Transverse colon (tissue), 4 donors: ENCODE results near the gene PSME1. TPM values are rescaled to one million over a fixed set of nuclear protein-coding genes. Genes with fewer than 3 reads are reported as not detected.

Source experiments
- DNase-seq: peaks from one replicate; pipeline ENCODE4 v3.0.0-alpha.2; 2019
- H3K27ac ChIP-seq, 4 donors: fragments of 200-600 bp; sonication (generic); 2 replicates each; pipeline ENCODE4 v1.5.1; 2016 to 2018; ENCODE audit warnings: inconsistent platforms in 4 of 4
- H3K27me3 ChIP-seq: fragments of 200-600 bp; sonication (generic); 2 replicates; pipeline ENCODE4 v1.5.1; 2017; ENCODE audit warnings: inconsistent platforms
- H3K36me3 ChIP-seq, 4 donors: fragments of 200-600 bp; sonication (generic); 2 replicates each; pipeline ENCODE4 v1.5.1; 2017 to 2019; ENCODE audit warnings: inconsistent platforms in 4 of 4
- H3K4me1 ChIP-seq, 4 donors: fragments of 200-600 bp; sonication (generic); 2 replicates each; pipeline ENCODE4 v1.5.1; 2017 to 2020; ENCODE audit warnings: inconsistent platforms in 4 of 4
- H3K4me3 ChIP-seq, 4 donors: fragments of 200-600 bp; sonication (generic); 1 replicate in 1 of 4; 2 replicates in 3 of 4; pipeline versions ENCODE4 v1.5.1 to v1.6.1; 2017 to 2019; ENCODE audit warnings: inconsistent platforms in 4 of 4
- H3K9me3 ChIP-seq, 2 donors: fragments of 200-600 bp; sonication (generic); 2 replicates each; pipeline ENCODE4 v1.5.1; 2017 to 2019; ENCODE audit warnings: inconsistent platforms in 2 of 2
- EP300 ChIP-seq: sonication (generic); formaldehyde crosslinking; IDR thresholded peaks from one replicate; pipeline ENCODE4 v1.6.1; 2017; ENCODE audit warnings: antibody characterized with exemption, low read depth
- POLR2A ChIP-seq: fragments of 450-650 bp; IDR thresholded peaks from one replicate; pipeline ENCODE4 v1.6.1; 2016; ENCODE audit warnings: antibody characterized with exemption, mild to moderate bottlenecking, moderate library complexity
- POLR2AphosphoS5 ChIP-seq, 3 donors: sonication (generic); formaldehyde crosslinking; IDR thresholded peaks; one replicate each; pipeline ENCODE4 v1.6.1; 2016; ENCODE audit warnings: antibody characterized with exemption in 3 of 3
- WGBS, 2 donors: methylation state at CpG; one replicate each; pipeline ENCODE4 v1.1.5; 2018; ENCODE audit warnings: low coverage in 1 of 2; 5-methylcytosine and 5-hydroxymethylcytosine counted together
- in situ Hi-C, 4 donors: fragments of 200-750 bp; cut with MboI; loops; one replicate each; pipeline versions ENCODE4 v1.15.0 to v1.15.1; 2017; ENCODE audit warnings: low sequenced_read_pairs in 3 of 4, low pct_ligation_motif_present in 1 of 4, low pct_unique_long_range_greater_than_20kb in 1 of 4
- intact Hi-C: fragments of 100-400 bp; cut with DNase I; formaldehyde crosslinking; loops from one replicate; pipeline ENCODE4 v1.15.1; 2023; ENCODE audit warnings: low total_unique reads
- total RNA-seq, 4 donors: library from RNA; depleted of rRNA; stranded (reverse); fragments of >200 nt; gene quantifications; one replicate each; pipeline ENCODE4 v1.1.0, GENCODE V29; 2016
- TF ChIP-seq, protein P1 (sequence below), 5 experiments: fragments of 200-600 bp in 3 of 5; fragments of 450-650 bp in 2 of 5; sonication (generic) in 3 of 5; IDR thresholded peaks; 1 replicate in 2 of 5; 2 replicates in 3 of 5; pipeline ENCODE4 v1.5.1; 2016 to 2017; ENCODE audit warnings: antibody characterized with exemption in 5 of 5, inconsistent platforms in 3 of 5, mild to moderate bottlenecking in 2 of 5, moderate library complexity in 1 of 5

PSME1 gene
- total RNA-seq, 4 donors from 2014 or later = 38.8 to 198 (median 132) TPM

DNA sequence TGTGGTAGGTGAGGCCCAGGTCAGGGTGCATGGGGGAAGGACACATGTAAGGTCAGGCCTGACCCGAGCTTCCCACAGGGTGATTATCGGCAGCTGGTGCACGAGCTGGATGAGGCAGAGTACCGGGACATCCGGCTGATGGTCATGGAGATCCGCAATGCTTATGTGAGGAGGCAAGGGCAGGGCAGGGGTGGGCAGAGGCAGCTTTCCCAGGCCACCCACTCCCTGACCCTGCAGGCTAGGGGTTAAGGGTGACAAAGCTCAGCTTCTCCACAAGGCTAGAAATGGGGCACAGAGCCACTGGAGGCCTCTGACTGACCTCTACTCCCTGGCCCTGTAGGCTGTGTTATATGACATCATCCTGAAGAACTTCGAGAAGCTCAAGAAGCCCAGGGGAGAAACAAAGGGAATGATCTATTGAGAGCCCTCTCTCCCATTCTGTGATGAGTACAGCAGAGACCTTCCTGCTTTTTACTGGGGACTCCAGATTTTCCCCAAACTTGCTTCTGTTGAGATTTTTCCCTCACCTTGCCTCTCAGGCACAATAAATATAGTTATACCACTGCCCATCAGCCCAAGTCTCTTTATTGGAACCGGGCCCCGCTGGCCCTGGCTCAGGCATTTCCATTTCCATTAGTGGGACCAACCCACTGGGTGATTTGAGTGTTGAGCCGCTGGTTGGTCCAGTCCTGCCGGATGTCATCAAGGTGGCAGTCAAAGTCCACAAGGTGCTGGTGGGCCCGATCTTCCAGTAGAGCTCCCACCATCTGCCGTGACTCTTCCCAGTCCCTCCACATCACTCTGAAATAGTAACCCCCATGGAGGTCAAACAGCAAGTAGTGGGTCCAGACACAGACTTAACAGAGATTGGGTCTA lies 2.6 kb downstream of the PSME1 start:
- H3K27ac ChIP-seq = no peak overlapping the region
- H3K4me1 ChIP-seq = peaks cover 24 to 62% (median 40%) of the 10 kb centered on the region in 4 donors
- TF ChIP-seq POLR2A = no peak
- no peak for TF ChIP-seq EP300
- TF ChIP-seq POLR2AphosphoS5 (IDR thresholded peaks at IDR 0.05) = no peak
- TF ChIP-seq, protein P1, sequence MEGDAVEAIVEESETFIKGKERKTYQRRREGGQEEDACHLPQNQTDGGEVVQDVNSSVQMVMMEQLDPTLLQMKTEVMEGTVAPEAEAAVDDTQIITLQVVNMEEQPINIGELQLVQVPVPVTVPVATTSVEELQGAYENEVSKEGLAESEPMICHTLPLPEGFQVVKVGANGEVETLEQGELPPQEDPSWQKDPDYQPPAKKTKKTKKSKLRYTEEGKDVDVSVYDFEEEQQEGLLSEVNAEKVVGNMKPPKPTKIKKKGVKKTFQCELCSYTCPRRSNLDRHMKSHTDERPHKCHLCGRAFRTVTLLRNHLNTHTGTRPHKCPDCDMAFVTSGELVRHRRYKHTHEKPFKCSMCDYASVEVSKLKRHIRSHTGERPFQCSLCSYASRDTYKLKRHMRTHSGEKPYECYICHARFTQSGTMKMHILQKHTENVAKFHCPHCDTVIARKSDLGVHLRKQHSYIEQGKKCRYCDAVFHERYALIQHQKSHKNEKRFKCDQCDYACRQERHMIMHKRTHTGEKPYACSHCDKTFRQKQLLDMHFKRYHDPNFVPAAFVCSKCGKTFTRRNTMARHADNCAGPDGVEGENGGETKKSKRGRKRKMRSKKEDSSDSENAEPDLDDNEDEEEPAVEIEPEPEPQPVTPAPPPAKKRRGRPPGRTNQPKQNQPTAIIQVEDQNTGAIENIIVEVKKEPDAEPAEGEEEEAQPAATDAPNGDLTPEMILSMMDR (IDR thresholded peaks at IDR 0.05) = no peak
- in situ Hi-C loops = no loop called here
- no peak for DNase-seq
- H3K36me3 ChIP-seq = peaks cover 0 to 19% (median 2%) of the 10 kb centered on the region in 4 donors
- 79 to 88% methylated on average over 3 to 13 of the region's 13 CpGs for WGBS, 2 donors
- no peak overlapping the region for H3K4me3 ChIP-seq
- H3K9me3 ChIP-seq = no peaks in the 10 kb centered on the region
- no peaks in the 10 kb centered on the region for H3K27me3 ChIP-seq
- intact Hi-C loops = loop anchor here (5.0 kb wide), 1 partner anchor 159 kb away; the partner anchor contains the start of genes DHRS1 and NOP9

DNA sequence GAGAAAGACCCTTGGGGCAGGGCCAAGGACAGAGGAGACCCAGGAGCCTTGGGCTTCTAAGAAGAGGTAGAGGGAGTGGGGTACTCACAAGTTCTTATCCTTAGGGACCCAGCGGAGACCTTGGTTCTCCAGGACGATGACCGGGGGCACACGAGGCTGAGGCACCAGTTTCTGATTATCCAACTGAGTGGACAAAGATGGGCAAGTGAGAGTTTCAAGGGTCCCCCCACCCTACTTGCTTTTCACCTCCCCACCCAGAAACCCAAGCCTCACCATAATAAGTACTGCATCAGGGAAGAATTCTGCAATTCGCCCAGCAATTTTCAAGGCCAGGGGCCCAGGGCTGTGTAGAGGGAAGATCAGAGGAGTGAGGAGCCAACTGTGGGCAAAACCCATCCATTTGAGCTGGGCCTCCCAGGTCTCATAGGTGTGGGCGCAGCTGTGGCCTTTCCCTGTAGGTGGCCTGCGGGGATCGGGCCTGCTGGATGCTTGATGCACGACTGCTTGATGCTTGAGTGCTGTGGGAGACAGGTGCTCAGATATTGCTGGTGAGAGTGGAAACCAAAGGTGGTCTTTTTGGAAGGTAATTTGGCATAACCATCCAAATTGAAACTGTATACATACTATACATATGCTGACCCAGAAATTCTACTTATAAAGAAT lies 3.4 kb downstream of the PSME1 start:
- H3K9me3 ChIP-seq = no peaks in the 10 kb centered on the region
- in situ Hi-C loops (no loop called here), intact Hi-C loops (loop anchor here (5.0 kb wide), 1 partner anchor 158 kb away; the partner anchor contains the start of genes DHRS1 and NOP9)
- WGBS, 2 donors = 33 to 71% methylated on average over 1 to 9 of the region's 9 CpGs
- H3K4me3 ChIP-seq = no peak overlapping the region
- no peak for DNase-seq
- peak overlapping the region; percentile 91 to 99 (median 95) for H3K27ac ChIP-seq
- TF ChIP-seq POLR2A = no peak
- no peak for TF ChIP-seq POLR2AphosphoS5 (IDR thresholded peaks at IDR 0.05)
- TF ChIP-seq, protein P1 (IDR thresholded peaks at IDR 0.05) = no peak
- no peak for TF ChIP-seq EP300
- H3K36me3 ChIP-seq = peaks cover 0 to 19% (median 2%) of the 10 kb centered on the region in 4 donors
- peaks cover 24 to 69% (median 42%) of the 10 kb centered on the region in 4 donors for H3K4me1 ChIP-seq
- H3K27me3 ChIP-seq = no peaks in the 10 kb centered on the region

DNA sequence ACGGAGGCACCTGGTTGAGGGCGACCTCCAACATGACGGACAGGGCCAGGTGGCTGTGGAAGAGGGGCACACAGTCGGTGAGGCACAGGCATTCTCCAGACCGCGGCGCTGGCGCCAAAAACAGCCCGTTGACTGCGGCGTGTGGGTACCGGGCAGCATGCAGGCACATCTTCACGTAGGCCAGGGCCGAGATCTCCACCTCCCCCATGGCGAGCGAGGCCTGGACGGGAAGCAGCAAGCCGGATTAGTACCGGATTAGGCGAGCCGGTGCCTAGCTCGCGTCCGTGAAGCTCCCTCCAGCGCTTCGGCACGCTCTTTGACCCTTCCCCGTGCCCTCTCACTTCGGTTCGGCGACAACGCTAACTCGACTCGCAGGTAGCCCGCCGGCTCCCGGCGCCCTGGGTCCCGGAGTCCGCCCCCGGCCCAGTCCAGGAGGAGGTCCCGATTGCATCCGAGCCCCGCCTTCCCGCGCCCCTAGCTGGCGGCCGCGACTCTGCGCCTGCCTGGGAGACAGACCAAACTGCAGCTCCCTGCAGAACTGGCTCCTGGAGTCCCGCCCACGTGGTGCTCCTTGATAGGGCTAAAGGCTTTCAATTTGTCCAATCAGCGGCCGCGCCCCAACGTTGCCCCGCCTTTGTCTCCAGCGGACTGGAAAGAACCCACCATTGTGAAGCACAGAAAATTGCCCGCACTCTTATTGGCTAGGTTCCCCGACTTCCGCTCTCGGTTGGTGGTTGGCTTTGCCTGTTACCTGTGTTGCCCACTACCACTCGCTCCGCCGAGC lies 5.3 kb downstream of the PSME1 start, which contains the start of gene EMC9:
TSS of gene EMC9 (minus strand) at position 495 of the 784 bp plus-strand sequence. CDS start at position 208, 287 bp downstream.
- TF ChIP-seq, protein P1 (IDR thresholded peaks at IDR 0.05) = peak; percentile 49 to 92 (median 69)
- TF ChIP-seq POLR2A = peak; percentile 89
- peak; percentile 88 to 92 (median 91) for TF ChIP-seq POLR2AphosphoS5 (IDR thresholded peaks at IDR 0.05)
- no peak for TF ChIP-seq EP300
- WGBS, 2 donors = 1% methylated on average over 58 of the region's 65 CpGs; no CpG with 5 or more reads in 1 of the 2 donors

More for the DNA sequence above, 5.3 kb downstream of the PSME1 start, which contains the start of gene EMC9:
- in situ Hi-C loops (no loop called here), intact Hi-C loops (no loop called here)
- Histone ChIP-seq H3K4me3 (peak within 1 kb of the TSS; percentile 49 to 98 (median 73)), H3K36me3 (peaks cover 0 to 19% (median 2%) of the 10 kb centered on the region in 4 donors), H3K27ac (peak within 1 kb of the TSS; percentile 91 to 99 (median 95)), H3K9me3 (no peaks in the 10 kb centered on the region), H3K27me3 (no peaks in the 10 kb centered on the region), H3K4me1 (peaks cover 29 to 81% (median 47%) of the 10 kb centered on the region in 4 donors)
- DNase-seq = peak; percentile 100
